ENCODE measurements around the gene RAB22A.

Gene RAB22A

GRCh38 chr20:58321205-58321604 is 11.7 kb downstream of the RAB22A start:
- Mint-ChIP-seq H3K4me3 (no peak overlapping the region), H3K9me3 (no peaks in the 10 kb centered on the region), H3K36me3 (ENCODE audit: low read depth) (peaks cover 44% of the 10 kb centered on the region), H3K4me1 (ENCODE audit: low read depth) (peaks cover 59% of the 10 kb centered on the region), H3K27ac (no peak overlapping the region), H3K27me3 (no peaks in the 10 kb centered on the region)

- no peak overlapping the region for H3K4me3 Mint-ChIP-seq
These were observed 12.6 kb downstream of the RAB22A start for GRCh38 chr20:58322083-58322482.

GRCh38 chr20:58325912-58326311 is 16.4 kb downstream of the RAB22A start:
- Mint-ChIP-seq H3K4me1 (ENCODE audit: low read depth) (peaks cover 66% of the 10 kb centered on the region), H3K27me3 (no peaks in the 10 kb centered on the region), H3K4me3 (no peak overlapping the region), H3K9me3 (no peaks in the 10 kb centered on the region), H3K27ac (peak overlapping the region; percentile 22), H3K36me3 (ENCODE audit: low read depth) (peaks cover 25% of the 10 kb centered on the region)

More at GRCh38 chr20:58322083-58322482, 12.6 kb downstream of the RAB22A start:
- H3K27ac Mint-ChIP-seq, result no peak overlapping the region
- no peaks in the 10 kb centered on the region for H3K9me3 Mint-ChIP-seq
- H3K4me1 Mint-ChIP-seq (ENCODE audit: low read depth), result peaks cover 60% of the 10 kb centered on the region
- peaks cover 36% of the 10 kb centered on the region for H3K36me3 Mint-ChIP-seq (ENCODE audit: low read depth)
- H3K27me3 Mint-ChIP-seq, result no peaks in the 10 kb centered on the region

GRCh38 chr20:58327211-58327610 is 17.7 kb downstream of the RAB22A start:
- Mint-ChIP-seq H3K4me3 (no peak overlapping the region), H3K36me3 (ENCODE audit: low read depth) (peaks cover 28% of the 10 kb centered on the region), H3K9me3 (no peaks in the 10 kb centered on the region), H3K27me3 (no peaks in the 10 kb centered on the region), H3K27ac (no peak overlapping the region), H3K4me1 (ENCODE audit: low read depth) (peaks cover 56% of the 10 kb centered on the region)

GRCh38 chr20:58328836-58329235 is 19.3 kb downstream of the RAB22A start:
- Mint-ChIP-seq H3K36me3 (ENCODE audit: low read depth) (peaks cover 26% of the 10 kb centered on the region), H3K4me3 (no peak overlapping the region), H3K27ac (no peak overlapping the region), H3K9me3 (no peaks in the 10 kb centered on the region), H3K4me1 (ENCODE audit: low read depth) (peaks cover 48% of the 10 kb centered on the region), H3K27me3 (no peaks in the 10 kb centered on the region)

GRCh38 chr20:58329711-58330110 is 20.2 kb downstream of the RAB22A start:
- Mint-ChIP-seq H3K4me1 (ENCODE audit: low read depth) (peaks cover 42% of the 10 kb centered on the region), H3K9me3 (no peaks in the 10 kb centered on the region), H3K4me3 (no peak overlapping the region), H3K36me3 (ENCODE audit: low read depth) (peaks cover 31% of the 10 kb centered on the region), H3K27me3 (no peaks in the 10 kb centered on the region), H3K27ac (no peak overlapping the region)

GRCh38 chr20:58330249-58330648 is 20.7 kb downstream of the RAB22A start:
- no peak overlapping the region for H3K27ac Mint-ChIP-seq
- peaks cover 41% of the 10 kb centered on the region for H3K4me1 Mint-ChIP-seq (ENCODE audit: low read depth)
- no peak overlapping the region for H3K4me3 Mint-ChIP-seq
- H3K27me3 Mint-ChIP-seq, result no peaks in the 10 kb centered on the region
- H3K9me3 Mint-ChIP-seq, result no peaks in the 10 kb centered on the region
- H3K36me3 Mint-ChIP-seq (ENCODE audit: low read depth), result peaks cover 35% of the 10 kb centered on the region

GRCh38 chr20:58330687-58331086 is 21.2 kb downstream of the RAB22A start:
- Mint-ChIP-seq H3K9me3 (no peaks in the 10 kb centered on the region), H3K27ac (no peak overlapping the region), H3K4me1 (ENCODE audit: low read depth) (peaks cover 36% of the 10 kb centered on the region), H3K4me3 (no peak overlapping the region), H3K27me3 (no peaks in the 10 kb centered on the region), H3K36me3 (ENCODE audit: low read depth) (peaks cover 33% of the 10 kb centered on the region)

GRCh38 chr20:58331961-58332551 is 22.5 kb downstream of the RAB22A start:
- Mint-ChIP-seq H3K36me3 (ENCODE audit: low read depth) (peaks cover 29% of the 10 kb centered on the region), H3K4me1 (ENCODE audit: low read depth) (peaks cover 23% of the 10 kb centered on the region), H3K9me3 (no peaks in the 10 kb centered on the region), H3K4me3 (no peak overlapping the region), H3K27ac (no peak overlapping the region), H3K27me3 (no peaks in the 10 kb centered on the region)

- Mint-ChIP-seq H3K4me3 (no peak overlapping the region), H3K36me3 (ENCODE audit: low read depth) (peaks cover 19% of the 10 kb centered on the region), H3K9me3 (peaks cover 11% of the 10 kb centered on the region), H3K4me1 (ENCODE audit: low read depth) (peaks cover 18% of the 10 kb centered on the region), H3K27ac (no peak overlapping the region), H3K27me3 (no peaks in the 10 kb centered on the region)
These were observed 30.2 kb downstream of the RAB22A start for GRCh38 chr20:58339741-58340140.

- peaks cover 11% of the 10 kb centered on the region for H3K9me3 Mint-ChIP-seq
- H3K36me3 Mint-ChIP-seq (ENCODE audit: low read depth), result peaks cover 16% of the 10 kb centered on the region
- H3K27me3 Mint-ChIP-seq, result no peaks in the 10 kb centered on the region
- H3K4me3 Mint-ChIP-seq, result no peak overlapping the region
- H3K27ac Mint-ChIP-seq, result no peak overlapping the region
- peaks cover 18% of the 10 kb centered on the region for H3K4me1 Mint-ChIP-seq (ENCODE audit: low read depth)
These were observed 30.6 kb downstream of the RAB22A start for GRCh38 chr20:58340151-58340550.

GRCh38 chr20:58340853-58341252 is 31.3 kb downstream of the RAB22A start:
- Mint-ChIP-seq H3K27me3 (no peaks in the 10 kb centered on the region), H3K4me1 (ENCODE audit: low read depth) (peaks cover 18% of the 10 kb centered on the region), H3K36me3 (ENCODE audit: low read depth) (peaks cover 20% of the 10 kb centered on the region), H3K9me3 (peaks cover 11% of the 10 kb centered on the region), H3K4me3 (no peak overlapping the region), H3K27ac (no peak overlapping the region)

- Mint-ChIP-seq H3K4me1 (ENCODE audit: low read depth) (peaks cover 18% of the 10 kb centered on the region), H3K4me3 (no peak overlapping the region), H3K36me3 (ENCODE audit: low read depth) (peaks cover 34% of the 10 kb centered on the region), H3K27ac (no peak overlapping the region), H3K27me3 (no peaks in the 10 kb centered on the region), H3K9me3 (peaks cover 11% of the 10 kb centered on the region)
These were observed 32.8 kb downstream of the RAB22A start for GRCh38 chr20:58342104-58342945.

GRCh38 chr20:58344741-58345140 is 35.2 kb downstream of the RAB22A start:
- Mint-ChIP-seq H3K27ac (no peak overlapping the region), H3K9me3 (peaks cover 11% of the 10 kb centered on the region), H3K4me1 (ENCODE audit: low read depth) (peaks cover 17% of the 10 kb centered on the region), H3K36me3 (ENCODE audit: low read depth) (peaks cover 44% of the 10 kb centered on the region), H3K27me3 (no peaks in the 10 kb centered on the region), H3K4me3 (no peak overlapping the region)

- Mint-ChIP-seq H3K27me3 (no peaks in the 10 kb centered on the region), H3K36me3 (ENCODE audit: low read depth) (peaks cover 47% of the 10 kb centered on the region), H3K9me3 (no peaks in the 10 kb centered on the region), H3K4me3 (no peak overlapping the region), H3K27ac (no peak overlapping the region), H3K4me1 (ENCODE audit: low read depth) (peaks cover 3% of the 10 kb centered on the region)
These were observed 40.1 kb downstream of the RAB22A start for GRCh38 chr20:58349570-58349969.
